GM15510 (cell line): ENCODE data around the gene GHITM.

Source experiments
- POLR2A ChIP-seq: IDR thresholded peaks from 3 replicates; pipeline ENCODE4 v1.6.1; 2011; ENCODE audit warnings: borderline replicate concordance; ENCODE audit not compliant: insufficient read length; ENCODE audit errors: extremely low read depth

Gene GHITM

DNA sequence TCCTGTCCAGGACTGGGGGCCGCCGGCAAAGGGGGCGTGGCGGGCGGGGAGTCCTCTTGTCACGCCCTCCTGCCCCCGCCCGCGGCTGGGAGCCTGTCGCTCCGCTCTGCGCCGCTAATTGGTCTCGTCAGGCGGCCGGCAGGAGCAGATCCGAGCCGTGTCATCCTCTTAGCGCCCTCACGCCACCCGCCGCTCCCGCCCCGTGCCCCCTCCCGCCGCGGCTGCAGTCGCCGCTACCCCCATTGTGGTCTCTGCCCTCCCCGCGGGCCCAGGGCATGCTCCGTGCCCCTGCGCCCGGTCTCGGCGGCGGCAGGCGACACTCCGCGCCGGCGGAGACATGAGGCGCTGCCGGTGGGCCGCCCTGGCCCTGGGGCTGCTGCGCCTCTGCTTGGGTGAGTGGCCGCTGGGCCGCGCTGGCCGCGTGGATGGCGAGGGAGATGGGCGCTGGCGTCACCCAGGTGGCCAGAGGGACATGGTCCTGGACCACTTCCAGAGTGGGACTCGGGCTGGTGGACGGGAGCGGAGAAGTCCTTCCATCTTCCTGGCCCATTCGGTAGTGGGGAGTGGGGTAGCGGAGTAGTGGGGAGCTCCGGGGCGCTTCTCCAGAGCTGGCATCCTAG is 55.2 kb downstream of the GHITM start, which contains the start of gene CDHR1:
CDHR1 (plus strand) TSS at position 114 of the 620 bp plus-strand sequence; CDS start at position 338, 224 bp downstream.
- no peak for TF ChIP-seq POLR2A

GRCh38 chr10:84195044-84195830 is 55.9 kb downstream of the GHITM start:
- no peak for TF ChIP-seq POLR2A

DNA sequence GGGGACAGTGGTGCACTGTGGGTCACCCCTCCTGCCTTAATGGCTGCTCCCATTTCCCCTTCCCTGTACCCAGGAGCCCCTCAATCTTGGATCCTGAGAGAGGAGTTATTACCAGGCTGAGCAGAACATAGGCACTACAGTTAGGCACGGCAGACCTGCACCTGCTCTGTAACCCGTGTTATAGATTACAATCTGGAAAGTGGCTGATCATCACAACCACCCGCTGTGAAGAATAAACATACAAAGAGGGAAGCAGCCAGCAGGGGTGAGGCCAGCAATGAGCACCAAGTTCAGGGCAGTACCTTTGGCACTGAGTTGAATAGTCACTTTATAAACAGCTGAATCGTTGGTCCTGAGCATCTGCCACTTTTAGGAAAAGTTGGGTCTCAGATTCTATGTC is 56.8 kb downstream of the GHITM start:
- TF ChIP-seq POLR2A: no peak

GRCh38 chr10:84196941-84197340 is 57.6 kb downstream of the GHITM start:
- no peak for TF ChIP-seq POLR2A

- TF ChIP-seq POLR2A: no peak
Observed at GRCh38 chr10:84197643-84198042, 58.3 kb downstream of the GHITM start.

GRCh38 chr10:84198206-84198915 is 59.1 kb downstream of the GHITM start:
- no peak for TF ChIP-seq POLR2A

- TF ChIP-seq POLR2A: no peak
Observed at GRCh38 chr10:84200537-84201243, 61.4 kb downstream of the GHITM start.

DNA sequence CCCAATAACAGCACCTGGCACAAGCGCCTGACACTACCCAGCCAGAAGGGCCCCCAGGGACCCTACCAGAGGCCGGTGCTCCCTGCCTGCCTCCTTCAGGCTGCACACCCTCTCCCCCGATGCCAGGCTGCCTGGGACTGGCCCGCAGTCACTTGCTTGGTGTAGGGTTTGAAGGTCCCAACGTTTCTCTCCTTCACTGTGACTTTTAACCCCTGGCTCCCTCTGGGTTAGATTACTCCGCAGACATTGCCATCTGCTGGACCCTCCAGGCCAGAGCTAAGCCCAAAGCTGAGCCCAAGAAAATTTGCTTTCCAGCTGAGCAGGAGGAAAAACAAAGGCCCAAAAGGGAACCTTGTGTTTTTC is 61.9 kb downstream of the GHITM start:
- TF ChIP-seq POLR2A: no peak

- no peak for TF ChIP-seq POLR2A
Observed at GRCh38 chr10:84201682-84202081, 62.4 kb downstream of the GHITM start.

GRCh38 chr10:84202349-84202748 is 63.0 kb downstream of the GHITM start:
- TF ChIP-seq POLR2A: no peak
